Activated CD4-positive, alpha-beta T cell treated with anti-CD3 and anti-CD28 coated beads, Interleukin-2, amount 50 U/mL, for 48 hours (primary cell): Measurements from ENCODE around the gene MED12L.
"Not testable (repeated sequence)": the region's sequence is repeated elsewhere in the genome, so short reads cannot be mapped to it uniquely, and the experiment has no call there.

Source experiments
- DNase-seq, 2 experiments: peaks; one replicate each; pipeline ENCODE4 v3.0.0-alpha.2; 2020

The MED12L gene

DNA sequence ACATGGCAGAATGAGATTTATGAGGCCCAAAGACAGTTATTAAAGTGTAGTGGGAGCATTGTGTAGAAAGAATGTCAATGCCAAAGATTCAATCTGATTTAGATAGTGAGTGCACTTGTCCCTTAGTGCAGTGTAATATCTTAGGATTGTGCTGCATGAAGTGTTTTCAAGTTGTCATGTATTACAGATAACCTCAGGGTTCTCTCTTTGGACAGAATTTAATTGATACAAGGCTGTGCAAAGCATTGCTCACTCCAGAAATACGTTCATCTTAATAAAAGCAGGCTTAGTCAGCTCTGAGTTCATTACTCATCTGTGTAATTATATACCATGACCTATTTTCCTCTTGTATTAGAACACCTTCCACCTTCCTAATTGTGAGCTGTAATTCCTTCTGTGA lies 133.6 kb downstream of the MED12L start:
- no peak for DNase-seq

DNA sequence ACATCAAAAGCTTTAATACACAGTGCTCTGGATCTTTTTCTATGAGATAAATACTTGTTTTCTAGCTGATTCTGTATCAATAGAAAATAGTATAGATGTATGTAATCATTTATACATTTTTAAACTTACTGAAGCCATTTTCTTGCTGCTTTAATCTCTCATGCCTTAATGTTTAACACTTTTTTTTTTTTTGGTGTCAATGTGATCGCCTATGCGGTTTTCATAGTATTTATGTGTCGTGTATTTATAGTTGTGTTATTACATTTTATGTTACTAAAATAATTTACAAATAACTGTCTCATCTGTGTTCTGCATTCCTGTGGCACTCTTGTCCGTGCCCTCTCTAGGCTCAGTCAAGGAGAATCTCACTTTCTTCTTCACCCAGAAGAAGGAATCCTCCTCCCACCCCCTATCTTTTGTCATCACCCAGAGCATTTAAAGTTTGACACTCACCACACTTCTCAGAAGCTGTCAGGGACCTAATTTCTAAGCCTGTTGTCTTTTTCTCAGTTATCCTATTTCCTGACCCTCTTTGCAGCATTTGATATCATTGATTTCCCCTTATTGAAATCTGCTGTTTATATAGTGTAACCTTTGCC lies 138.9 kb downstream of the MED12L start:
- no peak for DNase-seq

DNA sequence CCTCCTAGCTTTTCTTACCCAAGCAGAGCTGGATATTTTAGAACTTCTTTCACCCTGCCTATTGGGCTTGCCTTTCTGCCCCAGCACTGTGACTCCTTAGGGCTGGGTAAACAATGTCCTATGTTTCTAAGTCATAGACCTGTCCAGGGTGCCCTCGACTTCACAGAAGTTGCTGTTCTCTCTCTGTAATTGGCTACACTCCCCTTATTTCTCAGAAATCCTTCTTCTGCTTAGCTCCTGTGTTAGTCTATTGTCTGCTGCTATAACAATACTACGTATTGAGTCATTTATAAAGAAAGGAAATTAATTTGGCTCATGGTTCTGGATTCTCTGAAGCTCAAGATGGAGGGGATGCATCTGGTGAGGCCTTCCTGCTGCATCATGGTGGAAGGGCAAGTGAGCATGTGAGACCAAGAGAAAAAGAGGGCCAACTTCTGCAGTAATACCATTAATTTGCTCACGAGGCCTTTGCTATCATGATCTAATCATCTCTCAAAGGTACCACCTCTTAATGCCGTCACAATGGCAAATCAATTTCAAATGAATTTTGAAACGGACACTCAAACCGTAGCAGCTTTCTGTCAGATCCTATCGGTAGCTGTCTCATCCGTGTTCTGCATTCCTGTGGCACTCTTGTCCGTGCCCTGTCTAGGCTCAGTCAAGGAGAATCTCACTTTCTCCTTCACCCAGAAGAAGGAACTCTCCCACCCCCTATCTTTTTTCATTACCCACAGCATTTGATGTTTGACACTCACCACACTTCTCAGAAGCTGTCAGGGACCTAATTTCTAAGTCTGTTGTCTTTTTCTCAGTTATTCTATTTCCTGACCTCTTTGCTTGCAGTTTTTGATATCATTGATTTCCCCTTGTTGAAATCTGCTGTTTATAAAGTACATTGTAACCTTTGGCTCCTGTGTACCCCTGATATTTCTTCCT lies 139.8 kb downstream of the MED12L start:
- DNase-seq: no peak

DNA sequence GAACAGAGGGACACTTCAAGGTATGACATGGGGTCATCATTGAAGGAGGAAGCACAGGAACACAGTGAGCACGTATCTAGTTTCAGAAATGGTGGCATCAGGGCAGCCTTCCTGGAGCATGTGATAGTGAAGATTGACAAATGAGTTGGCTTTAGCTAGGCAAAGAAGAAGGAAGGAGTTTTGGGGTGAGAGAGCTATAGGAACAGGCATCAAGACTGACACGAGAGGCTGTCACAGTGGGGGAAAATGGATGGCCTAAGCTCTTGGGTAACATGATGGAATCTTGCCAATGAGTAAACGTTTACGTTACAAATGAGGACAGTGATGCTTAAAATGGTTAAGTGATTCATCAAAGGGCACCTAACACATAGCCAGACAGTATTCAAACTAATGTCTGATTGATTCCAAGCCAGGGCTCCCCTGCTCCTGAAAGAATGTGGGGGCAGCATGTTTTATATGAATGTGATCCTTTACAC lies 140.7 kb downstream of the MED12L start:
- DNase-seq: peak in 1 of 2 experiments; percentile 37

- DNase-seq: no peak
Measured at GRCh38 chr3:151226825-151227224, 141.4 kb downstream of the MED12L start.

DNA sequence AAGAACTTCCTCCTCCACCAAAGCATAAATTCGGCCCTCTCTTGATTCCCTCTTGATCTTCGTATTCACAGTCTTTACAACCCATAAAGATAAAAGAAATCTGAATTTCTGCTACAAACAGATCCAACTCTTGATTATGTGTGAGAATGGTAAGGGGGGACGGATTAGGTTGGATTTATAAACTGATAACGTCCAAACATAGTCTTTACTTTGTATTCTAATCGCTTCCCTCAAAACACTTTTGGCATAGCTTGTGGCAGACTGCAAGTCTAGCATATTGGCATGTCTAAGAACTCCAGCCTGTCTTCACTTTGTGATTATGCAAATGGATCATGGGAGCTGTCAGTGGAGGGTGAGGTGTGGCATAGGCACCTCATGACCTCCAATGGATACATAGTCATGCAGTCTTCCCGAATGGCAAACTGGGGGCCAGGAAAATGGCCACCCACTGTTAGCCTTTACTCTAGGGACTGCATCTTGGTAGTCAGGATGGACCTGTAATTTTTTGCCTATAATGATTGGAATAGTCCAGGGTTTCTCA lies 141.9 kb downstream of the MED12L start:
- DNase-seq: no peak

DNA sequence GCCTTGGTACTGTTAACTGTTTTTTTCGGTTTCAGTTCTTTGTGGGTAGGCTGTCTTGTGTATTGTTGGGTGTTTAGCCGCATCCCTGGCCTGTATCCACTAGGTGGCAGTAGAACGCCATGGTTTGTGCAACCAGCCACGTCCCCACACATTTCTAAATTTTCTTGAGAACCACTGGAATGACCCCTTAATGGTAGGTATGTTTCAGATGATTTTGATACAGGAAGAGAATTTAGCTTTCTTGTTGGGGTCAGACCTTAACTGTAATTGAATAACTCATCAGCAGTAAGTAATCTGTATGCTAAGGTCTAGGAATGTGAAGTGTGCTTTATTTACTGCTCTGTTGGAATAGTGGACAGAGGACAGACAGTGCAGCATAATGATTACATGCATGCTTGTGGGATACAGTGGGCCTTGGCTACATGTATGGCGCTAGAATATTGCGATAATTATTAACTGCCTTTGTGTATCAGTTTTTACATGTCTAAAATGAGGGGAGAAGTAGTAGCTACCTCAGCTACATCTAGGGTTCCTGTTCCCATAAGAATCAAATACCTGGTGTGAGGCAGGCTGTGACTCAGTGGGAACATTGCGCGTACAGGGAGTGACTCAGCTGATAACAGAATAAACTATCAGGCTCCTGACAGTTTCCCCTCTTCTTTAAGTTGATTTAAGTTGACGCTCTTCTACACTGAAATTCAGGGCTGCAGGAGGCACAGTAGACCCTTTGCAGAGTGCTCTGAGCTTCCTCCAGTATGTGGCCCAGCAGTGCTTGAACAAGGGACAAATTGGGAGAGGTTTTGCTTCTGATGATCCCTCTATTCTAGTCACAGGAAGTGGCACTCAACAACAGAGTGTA lies 142.6 kb downstream of the MED12L start:
- DNase-seq: peak; percentile 80 to 86

- DNase-seq: no peak
Measured at GRCh38 chr3:151228666-151229040, 143.2 kb downstream of the MED12L start.

DNA sequence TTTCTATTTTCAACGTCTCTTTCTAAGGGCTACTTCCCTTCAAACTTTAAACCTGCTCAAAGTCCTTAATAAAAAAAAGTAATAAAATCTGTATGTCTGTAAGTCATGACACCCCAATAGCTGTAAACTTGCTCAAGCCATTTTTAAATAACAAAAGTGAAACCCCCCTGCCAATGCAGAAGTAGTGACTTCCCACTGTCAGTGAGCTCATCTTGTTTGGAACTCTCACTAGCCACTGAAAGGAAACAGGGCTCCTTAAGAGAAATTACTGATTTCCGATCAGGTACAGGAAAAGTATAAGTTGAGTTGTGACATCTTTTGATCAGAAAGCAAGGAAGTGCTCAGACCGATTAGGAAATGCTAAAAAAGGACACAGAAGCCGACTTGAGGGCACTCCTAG lies 145.2 kb downstream of the MED12L start:
- no peak for DNase-seq

DNA sequence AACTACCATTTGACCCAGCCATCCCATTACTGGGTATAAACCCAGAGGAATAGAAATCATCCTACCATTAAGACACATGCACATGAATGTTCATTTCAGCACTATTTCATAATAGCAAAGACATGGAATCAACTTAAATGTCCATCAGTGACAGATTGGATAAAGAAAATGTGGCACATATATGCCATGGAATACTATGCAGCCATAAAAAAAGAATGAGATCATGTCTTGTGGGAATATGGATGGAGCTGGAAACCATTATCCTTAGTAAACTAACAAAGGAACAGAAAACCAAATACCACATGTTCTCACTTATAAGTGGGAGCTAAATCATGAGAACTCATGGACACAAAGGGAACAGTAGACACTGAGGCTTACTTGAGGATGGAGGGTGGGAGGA lies 146.9 kb downstream of the MED12L start:
- DNase-seq: not testable (repeated sequence)

GRCh38 chr3:151232991-151233390 lies 147.5 kb downstream of the MED12L start:
- DNase-seq: no peak

GRCh38 chr3:151234825-151235224 lies 149.4 kb downstream of the MED12L start:
- no peak for DNase-seq

- DNase-seq: no peak
Measured at GRCh38 chr3:151236316-151236715, 150.9 kb downstream of the MED12L start.

- DNase-seq: no peak
Measured at GRCh38 chr3:151236736-151237135, 151.3 kb downstream of the MED12L start.

- not testable (repeated sequence) for DNase-seq
Measured at GRCh38 chr3:151242006-151242405, 156.5 kb downstream of the MED12L start.

DNA sequence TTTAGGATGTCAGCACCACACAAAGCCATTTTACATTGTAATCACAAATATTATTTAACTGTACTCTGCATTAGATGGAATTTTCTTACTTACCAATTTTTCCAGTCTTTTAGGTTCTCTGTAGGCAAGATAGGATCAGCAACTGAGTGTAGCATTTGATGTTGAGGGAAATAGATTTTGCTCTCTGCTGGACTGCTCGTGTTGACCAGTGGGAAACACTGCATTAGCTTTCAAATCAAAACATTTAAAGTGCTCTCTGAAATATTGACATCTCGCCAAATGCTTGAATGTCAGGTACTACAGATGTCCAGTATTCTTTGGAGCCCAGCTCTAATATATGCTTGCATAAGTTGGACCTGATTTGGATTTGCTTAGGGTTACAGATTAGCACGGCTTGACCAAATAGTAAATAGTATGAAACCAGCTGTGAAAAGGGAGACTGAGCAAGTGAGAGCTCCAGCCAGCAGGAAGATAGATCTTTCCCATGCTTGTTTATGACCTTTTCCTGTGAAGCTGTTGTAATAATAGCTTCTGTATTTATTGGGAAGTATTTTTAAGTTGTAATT lies 163.4 kb downstream of the MED12L start:
- no peak for DNase-seq

GRCh38 chr3:151256749-151257148 lies 171.3 kb downstream of the MED12L start:
- DNase-seq: no peak

- no peak for DNase-seq
Measured at GRCh38 chr3:151259664-151260063, 174.2 kb downstream of the MED12L start.

DNA sequence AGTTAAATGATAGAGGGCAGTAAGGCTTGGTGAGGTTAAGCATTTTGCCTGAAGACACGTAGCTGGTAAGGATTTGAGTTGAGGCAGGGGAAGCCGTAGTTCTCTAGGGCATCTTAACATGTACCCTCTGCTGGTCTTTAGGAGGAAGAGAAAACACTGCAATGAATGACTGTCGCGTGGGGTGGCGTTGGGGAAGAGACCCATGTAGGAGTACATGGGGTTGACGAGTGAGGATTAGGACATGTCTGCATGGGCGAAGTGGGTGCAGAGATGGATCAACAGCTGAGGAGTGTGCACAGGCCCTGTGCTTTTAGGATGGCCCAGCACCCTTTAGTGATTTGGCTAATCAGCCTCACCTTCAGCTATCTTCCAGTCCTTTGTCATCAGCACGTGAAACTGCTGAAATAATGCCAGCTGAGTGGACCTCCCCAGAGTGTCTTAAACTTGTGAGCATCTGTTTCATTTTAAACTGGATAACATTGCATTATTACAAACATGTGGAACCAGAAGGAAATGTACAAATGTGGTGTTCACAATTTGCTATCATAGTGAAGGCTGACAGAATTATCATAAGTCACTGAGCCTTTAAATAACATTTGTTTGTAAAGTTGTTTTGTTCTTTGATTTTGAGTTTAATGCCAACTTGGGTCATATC lies 177.5 kb downstream of the MED12L start:
- DNase-seq: no peak

GRCh38 chr3:151264605-151265004 lies 179.1 kb downstream of the MED12L start:
- DNase-seq: no peak

DNA sequence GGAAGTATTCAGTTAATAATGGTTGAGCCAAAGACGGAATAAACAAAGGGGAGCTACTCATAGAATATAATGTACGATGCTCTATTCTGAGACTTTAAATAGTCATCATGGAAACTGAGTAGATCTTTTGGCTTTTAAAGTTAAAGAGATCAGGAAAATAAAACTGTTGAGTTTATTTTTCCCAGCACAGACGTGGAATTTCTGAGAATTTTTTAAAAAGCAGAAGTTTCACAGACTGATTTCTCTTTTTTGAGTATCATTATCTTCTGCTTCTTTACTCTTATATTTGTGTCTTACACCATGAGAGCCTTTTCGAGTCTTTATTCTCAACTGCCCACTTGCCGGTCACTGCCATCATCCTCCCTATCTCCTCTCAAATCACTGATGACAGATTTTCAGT lies 179.7 kb downstream of the MED12L start:
- DNase-seq: no peak

DNA sequence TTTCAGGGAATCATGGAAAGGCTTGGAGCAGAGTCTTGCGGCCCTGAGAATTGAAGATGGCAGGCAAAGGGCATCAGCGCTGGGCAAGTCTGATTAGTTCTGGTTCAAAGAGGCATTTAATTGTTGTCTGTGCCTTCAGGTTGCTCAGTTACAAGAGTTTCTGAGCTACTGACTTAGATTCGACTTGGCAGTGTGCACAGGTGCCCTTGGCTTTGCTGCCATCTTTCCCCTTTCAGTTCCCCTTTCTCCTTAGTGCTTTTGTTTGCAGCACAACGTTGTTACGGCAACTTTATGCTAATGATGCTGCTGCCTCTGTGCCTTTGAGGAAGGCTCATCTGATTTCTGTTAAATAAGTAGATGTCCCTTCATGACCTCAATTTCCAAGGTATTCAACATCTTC lies 180.4 kb downstream of the MED12L start:
- DNase-seq: no peak
